GM23248 (cell line): ENCODE results near the gene SULT4A1. TPM values are rescaled to one million over a fixed set of nuclear protein-coding genes. Genes with fewer than 3 reads are reported as not detected.

Experiments
- DNase-seq: peaks from one replicate; pipeline ENCODE4 v3.0.0-alpha.2; 2015
- H2AFZ ChIP-seq: fragments of 200-600 bp; sonication (generic); 2 replicates; pipeline ENCODE4 v1.6.1; 2016; ENCODE audit warnings: antibody characterized with exemption
- H3F3A ChIP-seq: fragments of 200-600 bp; sonication (generic); 2 replicates; pipeline ENCODE4 v1.6.1; 2016; ENCODE audit warnings: mild to moderate bottlenecking, antibody characterized with exemption, mixed run types; ENCODE audit not compliant: insufficient read depth
- H3K27ac ChIP-seq: fragments of 200-600 bp; sonication (generic); 2 replicates; pipeline ENCODE4 v1.5.1; 2016; ENCODE audit warnings: mild to moderate bottlenecking
- H3K27me3 ChIP-seq: fragments of 200-600 bp; sonication (generic); replicated peaks from 2 replicates; pipeline ENCODE4 v1.6.1; 2016; ENCODE audit warnings: mild to moderate bottlenecking; ENCODE audit not compliant: insufficient read depth
- H3K36me3 ChIP-seq: fragments of 200-600 bp; sonication (generic); 2 replicates; pipeline ENCODE4 v1.6.1; 2016; ENCODE audit warnings: low read depth, mild to moderate bottlenecking
- H3K4me1 ChIP-seq: fragments of 200-600 bp; sonication (generic); 2 replicates; pipeline ENCODE4 v1.6.1; 2016; ENCODE audit warnings: mild to moderate bottlenecking; ENCODE audit not compliant: insufficient read depth
- H3K4me2 ChIP-seq: fragments of 200-600 bp; sonication (generic); one replicate; pipeline ENCODE4 v1.6.1; 2016; ENCODE audit warnings: mild to moderate bottlenecking; ENCODE audit not compliant: unreplicated experiment
- H3K4me3 ChIP-seq: fragments of 200-600 bp; sonication (generic); 2 replicates; pipeline ENCODE4 v1.5.1; 2016; ENCODE audit warnings: mild to moderate bottlenecking
- H3K79me2 ChIP-seq: fragments of 200-600 bp; sonication (generic); 2 replicates; pipeline ENCODE4 v1.6.1; 2016; ENCODE audit warnings: mild to moderate bottlenecking; ENCODE audit not compliant: insufficient read depth
- H3K9ac ChIP-seq: fragments of 200-600 bp; sonication (generic); 2 replicates; pipeline ENCODE4 v1.6.1; 2016; ENCODE audit warnings: mild to moderate bottlenecking
- H3K9me2 ChIP-seq: fragments of 200-600 bp; sonication (generic); 2 replicates; pipeline ENCODE4 v1.6.1; 2016; ENCODE audit warnings: mixed run types, mild to moderate bottlenecking, moderate library complexity; ENCODE audit not compliant: insufficient read depth
- H3K9me3 ChIP-seq: fragments of 200-600 bp; sonication (generic); one replicate; pipeline ENCODE4 v1.6.1; 2017; ENCODE audit warnings: low read depth
- H4K20me1 ChIP-seq: fragments of 200-600 bp; sonication (generic); 2 replicates; pipeline ENCODE4 v1.6.0; 2016; ENCODE audit not compliant: insufficient read depth
- EZH2 ChIP-seq: fragments of 200-600 bp; sonication (generic); IDR thresholded peaks from 2 replicates; pipeline ENCODE4 v1.6.1; 2018; ENCODE audit warnings: antibody characterized with exemption, mild to moderate bottlenecking; ENCODE audit not compliant: insufficient read depth, poor library complexity, severe bottlenecking
- EZH2phosphoT487 ChIP-seq: fragments of 200-600 bp; sonication (generic); IDR thresholded peaks from 2 replicates; pipeline ENCODE4 v1.6.1; 2018; ENCODE audit warnings: antibody characterized with exemption, moderate library complexity, mild to moderate bottlenecking, low read depth; ENCODE audit not compliant: insufficient read depth
- WGBS, 2 experiments: methylation state at CpG; one replicate each; pipeline ENCODE4 v1.1.6; 2015 to 2017; ENCODE audit warnings: low lambda C conversion rate in 2 of 2, low coverage in 1 of 2; ENCODE audit errors: missing lambda C conversion rate in 2 of 2; 5-methylcytosine and 5-hydroxymethylcytosine counted together
- in situ Hi-C: fragments of 300-500 bp; cut with MboI; formaldehyde crosslinking; loops from 2 replicates; pipeline ENCODE4 v1.15.0; 2020
- polyA plus RNA-seq: library from polyadenylated mRNA; unstranded; fragments of >200 nt; fragmentation: Nextera tagmentation; extraction: Ambion mirVana; gene quantifications from 2 replicates; pipeline ENCODE4 v1.2.1, GENCODE V29; 2016
- total RNA-seq: library from RNA; depleted of rRNA; stranded (reverse); fragments of >200 nt; shearing (Covaris generic); gene quantifications from 2 replicates; pipeline ENCODE4 v1.2.3, GENCODE V29; 2014

Gene SULT4A1
- total and polyA plus RNA-seq, 2 experiments from 2014 or later = not detected

DNA sequence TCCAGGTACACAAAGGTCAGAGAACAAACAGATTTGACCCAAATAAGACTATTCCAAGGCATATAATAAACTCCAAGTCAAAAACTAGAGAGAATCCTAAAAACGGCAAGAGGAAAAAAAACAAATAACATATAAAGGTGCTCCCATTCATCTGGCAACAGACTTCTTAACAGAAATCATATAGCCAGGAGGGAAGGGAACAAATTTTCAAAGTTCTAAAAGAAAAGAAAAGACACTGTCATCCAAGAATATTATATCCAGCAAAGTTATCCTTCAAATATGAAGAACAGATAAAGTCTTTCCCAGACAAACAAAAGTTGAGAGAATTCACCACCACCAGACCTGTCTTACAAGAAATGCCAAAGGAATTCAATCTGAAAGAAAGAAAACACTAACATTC, 61.3 kb downstream of the SULT4A1 start:
- H3K27ac ChIP-seq = no peak overlapping the region
- no peak overlapping the region for H2AFZ ChIP-seq
- H3K9me3 ChIP-seq = no peaks in the 10 kb centered on the region
- H3K79me2 ChIP-seq = no peaks in the 10 kb centered on the region
- no peak for DNase-seq
- no peak overlapping the region for H3K4me3 ChIP-seq
- H3F3A ChIP-seq = no peaks in the 10 kb centered on the region
- in situ Hi-C loops = no loop called here
- no peak overlapping the region for H3K9ac ChIP-seq
- TF ChIP-seq EZH2phosphoT487 (no peak), EZH2 (no peak)
- WGBS, 2 experiments = 78 to 83% methylated on average over 1 of the region's 1 CpG
- no peaks in the 10 kb centered on the region for H3K27me3 ChIP-seq
- H3K36me3 ChIP-seq = no peaks in the 10 kb centered on the region
- H3K9me2 ChIP-seq = no peaks in the 10 kb centered on the region
- no peaks in the 10 kb centered on the region for H3K4me1 ChIP-seq
- H4K20me1 ChIP-seq = no peaks in the 10 kb centered on the region
- no peak overlapping the region for H3K4me2 ChIP-seq

DNA sequence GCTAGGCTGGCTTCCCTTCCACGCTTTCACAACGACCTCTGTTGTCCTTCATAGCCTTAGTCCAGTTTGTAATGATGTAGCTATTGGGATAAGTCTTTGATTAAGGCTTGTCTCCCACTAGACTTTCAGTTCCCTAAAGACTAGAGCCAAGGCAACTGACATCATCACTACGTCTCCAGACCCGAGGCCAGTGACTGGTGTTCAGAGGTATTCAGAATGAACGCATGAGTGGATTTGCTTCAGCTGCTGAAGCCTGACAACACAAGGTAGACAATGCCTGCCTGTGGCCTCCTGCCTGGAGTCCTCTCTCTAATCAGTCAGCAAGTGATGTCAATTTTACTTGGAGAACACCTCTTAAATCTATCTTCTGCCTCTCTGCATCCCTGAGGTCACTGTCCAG, 63.8 kb downstream of the SULT4A1 start:
- Histone ChIP-seq H3K4me2 (no peak overlapping the region), H3K4me3 (no peak overlapping the region), H3K27ac (no peak overlapping the region), H3K79me2 (no peaks in the 10 kb centered on the region), H3F3A (no peaks in the 10 kb centered on the region), H3K4me1 (no peaks in the 10 kb centered on the region), H4K20me1 (no peaks in the 10 kb centered on the region), H3K9ac (no peak overlapping the region), H3K27me3 (no peaks in the 10 kb centered on the region), H3K9me3 (no peaks in the 10 kb centered on the region), H3K9me2 (no peaks in the 10 kb centered on the region), H2AFZ (no peak overlapping the region), H3K36me3 (no peaks in the 10 kb centered on the region)
- DNase-seq = peak; percentile 57
- TF ChIP-seq EZH2phosphoT487 (no peak), EZH2 (no peak)
- WGBS, 2 experiments = 28 to 31% methylated on average over 5 of the region's 5 CpGs
- in situ Hi-C loops = loop anchor here (10.0 kb wide), 1 partner anchor 404 kb away; no protein-coding TSS in a partner anchor

DNA sequence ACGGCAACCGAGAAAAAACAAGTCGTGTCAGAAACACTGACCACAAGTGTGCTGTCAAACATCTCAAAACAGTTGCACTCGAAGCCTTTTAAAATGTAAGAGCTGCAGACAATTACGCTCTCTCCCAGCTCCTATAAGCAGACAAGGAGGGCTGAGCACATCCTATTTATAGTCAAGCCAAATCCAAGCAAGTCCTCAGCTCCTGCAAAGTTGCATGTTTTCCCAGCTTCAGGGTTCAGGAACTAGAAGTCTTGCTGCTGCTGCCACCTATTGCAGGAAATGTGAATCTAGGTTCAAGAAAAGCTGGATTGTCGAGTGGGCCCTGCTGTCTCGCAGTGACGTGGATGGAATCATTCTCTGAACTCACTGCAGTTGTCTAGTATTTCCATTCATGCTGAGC, 65.7 kb downstream of the SULT4A1 start:
- Histone ChIP-seq H3K9me3 (no peaks in the 10 kb centered on the region), H3F3A (no peaks in the 10 kb centered on the region), H3K4me3 (no peak overlapping the region), H3K9me2 (no peaks in the 10 kb centered on the region), H2AFZ (no peak overlapping the region), H3K9ac (no peak overlapping the region), H3K79me2 (no peaks in the 10 kb centered on the region), H3K27me3 (no peaks in the 10 kb centered on the region), H4K20me1 (no peaks in the 10 kb centered on the region), H3K27ac (no peak overlapping the region), H3K4me2 (no peak overlapping the region), H3K4me1 (no peaks in the 10 kb centered on the region), H3K36me3 (no peaks in the 10 kb centered on the region)
- in situ Hi-C loops = loop anchor here (10.0 kb wide), 1 partner anchor 402 kb away; no protein-coding TSS in a partner anchor
- 66 to 70% methylated on average over 8 of the region's 8 CpGs for WGBS, 2 experiments
- DNase-seq = peak; percentile 62
- TF ChIP-seq EZH2 (no peak), EZH2phosphoT487 (no peak)

DNA sequence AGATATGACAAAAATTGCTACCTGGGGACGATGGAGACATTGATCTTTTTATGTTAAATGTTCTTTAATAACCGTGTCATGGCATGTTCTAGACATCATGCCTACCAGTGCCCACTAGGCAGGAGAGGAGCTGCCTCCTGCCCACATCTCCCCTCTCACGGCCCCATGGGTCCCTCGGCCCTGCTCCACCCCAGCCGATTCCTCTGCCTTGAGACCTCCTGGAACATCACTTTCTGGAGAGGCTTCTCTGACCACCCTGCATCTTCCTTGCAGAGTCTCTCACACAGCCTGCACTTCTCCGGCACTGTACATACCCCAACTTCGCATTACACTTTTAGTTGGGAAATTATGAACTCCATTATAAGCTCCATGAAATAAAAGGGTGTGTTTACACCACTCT, 67.0 kb downstream of the SULT4A1 start:
- Histone ChIP-seq H3K27ac (no peak overlapping the region), H3K4me3 (no peak overlapping the region), H3K9ac (no peak overlapping the region), H3K4me2 (no peak overlapping the region), H3K4me1 (peaks cover 3% of the 10 kb centered on the region), H3K36me3 (no peaks in the 10 kb centered on the region), H3F3A (peaks cover 3% of the 10 kb centered on the region), H2AFZ (no peak overlapping the region), H4K20me1 (no peaks in the 10 kb centered on the region), H3K9me2 (no peaks in the 10 kb centered on the region), H3K27me3 (no peaks in the 10 kb centered on the region), H3K79me2 (no peaks in the 10 kb centered on the region), H3K9me3 (no peaks in the 10 kb centered on the region)
- in situ Hi-C loops = loop anchor here (10.0 kb wide), 1 partner anchor 401 kb away; no protein-coding TSS in a partner anchor
- 59 to 71% methylated on average over 7 of the region's 7 CpGs for WGBS, 2 experiments
- TF ChIP-seq EZH2phosphoT487 (no peak), EZH2 (no peak)
- DNase-seq = no peak

DNA sequence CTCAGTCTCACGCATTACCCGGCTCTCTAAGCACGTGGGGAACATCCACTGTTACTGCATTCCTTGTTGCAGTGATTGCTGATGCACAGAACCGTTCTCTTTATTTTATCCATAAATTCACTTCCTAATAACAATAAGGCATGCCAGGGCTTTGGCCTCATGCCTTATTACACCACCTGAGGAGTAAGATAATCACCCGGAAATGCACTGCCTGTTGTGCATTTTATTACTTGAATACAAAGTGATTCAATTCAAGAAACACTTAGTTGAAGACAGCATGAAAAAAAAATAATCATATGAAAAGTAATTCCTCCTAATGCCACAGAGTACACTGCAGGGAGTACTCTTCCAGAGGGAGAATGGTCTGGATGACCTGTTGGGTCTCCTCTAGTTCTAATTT, 69.4 kb downstream of the SULT4A1 start:
- H3F3A ChIP-seq = peaks cover 17% of the 10 kb centered on the region
- WGBS, 2 experiments = 76 to 83% methylated on average over 5 of the region's 5 CpGs
- in situ Hi-C loops = loop anchor here (10.0 kb wide), 1 partner anchor 398 kb away; no protein-coding TSS in a partner anchor
- TF ChIP-seq EZH2 (no peak), EZH2phosphoT487 (no peak)
- H3K4me1 ChIP-seq = peaks cover 17% of the 10 kb centered on the region
- H3K9me3 ChIP-seq = no peaks in the 10 kb centered on the region
- H3K4me3 ChIP-seq = no peak overlapping the region
- no peak overlapping the region for H3K27ac ChIP-seq
- no peaks in the 10 kb centered on the region for H3K27me3 ChIP-seq
- H3K4me2 ChIP-seq = no peak overlapping the region
- no peaks in the 10 kb centered on the region for H4K20me1 ChIP-seq
- H3K79me2 ChIP-seq = no peaks in the 10 kb centered on the region
- no peaks in the 10 kb centered on the region for H3K9me2 ChIP-seq
- no peak overlapping the region for H3K9ac ChIP-seq
- no peak for DNase-seq
- H3K36me3 ChIP-seq = no peaks in the 10 kb centered on the region
- no peak overlapping the region for H2AFZ ChIP-seq
